B cell (primary cell): ENCODE results near the gene PHOX2B.

Experiments
- CTCF ChIP-seq: fragments of 200-600 bp; IDR thresholded peaks from one replicate; pipeline ENCODE4 v1.8.0; 2022; ENCODE audit warnings: antibody characterized with exemption, mild to moderate bottlenecking
- EZH2 ChIP-seq: IDR thresholded peaks from 2 replicates; pipeline ENCODE4 v1.6.1; 2012; ENCODE audit warnings: borderline replicate concordance, low read depth, mild to moderate bottlenecking, moderate library complexity, low read length; ENCODE audit not compliant: insufficient read depth, poor library complexity, severe bottlenecking

DNA sequence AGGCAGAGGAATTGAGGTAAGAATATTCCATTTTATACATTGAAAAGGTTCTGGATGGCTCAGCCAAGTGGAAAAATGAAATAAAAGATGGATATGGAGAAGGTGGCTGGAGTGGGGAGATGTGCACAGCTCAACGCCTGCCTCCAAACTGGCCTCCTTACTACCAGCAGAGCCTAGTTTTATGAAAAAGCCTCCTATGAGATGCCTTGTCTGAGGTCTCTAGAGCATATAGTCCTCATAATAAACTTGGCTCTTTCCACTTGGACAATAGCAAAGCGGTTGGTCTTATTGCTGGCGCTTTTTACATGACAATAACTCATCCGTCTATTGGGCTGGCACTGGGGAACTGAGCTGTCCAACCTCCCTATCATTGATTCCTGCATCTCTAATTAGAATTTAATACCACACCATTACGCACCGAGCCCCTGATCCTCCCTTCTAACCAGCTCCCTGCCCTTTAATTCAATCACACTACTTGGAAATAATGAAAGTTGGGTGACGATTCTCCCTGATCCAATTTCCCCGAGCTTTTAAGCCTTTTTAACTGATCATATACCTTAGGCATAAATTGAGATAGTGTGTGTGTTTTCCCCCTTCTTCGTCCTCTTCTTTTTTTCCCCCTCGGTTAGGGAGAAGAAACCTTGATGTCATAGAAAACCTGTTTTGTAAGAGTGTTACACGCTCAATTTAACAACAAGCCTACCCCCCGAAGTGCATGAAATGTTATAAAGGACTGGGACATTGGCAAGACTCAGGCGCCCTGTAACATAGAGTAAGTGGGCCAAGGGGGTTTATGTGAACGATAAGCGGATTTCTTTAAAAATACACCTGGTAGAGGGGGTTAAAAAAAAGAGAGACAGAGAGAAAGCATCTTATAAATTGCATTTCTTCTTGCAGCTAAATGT lies at the start of gene PHOX2B:
- no peak for TF ChIP-seq CTCF
- no peak for TF ChIP-seq EZH2
